Measurements from ENCODE around the gene ARRB1. TPM values are rescaled to one million over a fixed set of nuclear protein-coding genes. Genes with fewer than 3 reads are reported as not detected.
"Not testable (repeated sequence)": the region's sequence is repeated elsewhere in the genome, so short reads cannot be mapped to it uniquely, and the experiment has no call there.

Gene ARRB1
- total RNA-seq, 2 donors from 2014 or later, result 41.7 to 128 TPM

DNA sequence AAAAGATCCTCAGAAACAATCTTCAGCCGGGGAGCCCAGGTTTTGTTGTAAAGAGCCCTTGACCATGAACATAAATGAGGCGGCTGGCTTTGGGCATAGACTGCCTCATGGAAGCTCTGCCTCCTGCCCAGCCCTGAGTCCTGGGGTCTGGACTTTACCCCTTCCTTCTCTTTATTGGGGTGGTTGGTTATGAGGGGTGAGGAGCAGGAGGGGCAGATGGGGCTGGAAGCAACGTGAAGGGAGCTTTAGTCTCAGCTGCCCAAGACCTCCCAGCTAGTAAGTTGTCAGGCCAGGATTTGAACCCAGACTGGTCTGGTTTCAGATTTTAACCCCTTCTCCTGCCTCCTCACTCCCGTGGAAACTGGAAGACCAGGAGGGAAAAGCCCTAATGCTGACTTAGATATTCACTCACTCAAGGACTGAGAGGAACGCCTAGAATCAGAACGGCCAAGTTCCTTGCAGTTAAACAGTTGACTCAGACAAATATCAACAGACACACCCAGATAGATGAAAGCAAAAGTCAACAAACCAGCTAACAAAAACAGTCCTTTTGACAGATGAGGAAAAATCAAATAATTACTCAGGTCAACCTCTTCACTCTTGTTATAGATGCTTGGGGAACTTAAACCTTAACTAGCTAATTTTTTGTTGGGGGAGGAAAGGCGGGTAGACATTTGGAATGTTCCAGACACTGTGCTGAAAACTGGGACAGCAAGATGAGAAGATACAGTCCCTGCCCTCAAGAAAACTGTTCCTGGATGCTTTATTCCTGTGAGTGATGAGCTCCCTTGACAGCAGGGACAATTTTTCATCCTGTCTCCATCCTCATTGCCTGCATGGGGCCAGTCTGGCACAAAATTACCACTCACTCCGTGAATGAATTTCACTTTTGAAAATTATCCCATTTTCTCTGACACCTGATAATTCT lies 20.8 kb upstream of the ARRB1 start:
- no peak overlapping the region for H3K4me3 Mint-ChIP-seq
- Histone ChIP-seq H3K27ac (ENCODE audit: low read depth, low read length) (no peak overlapping the region), H3K4me1 (ENCODE audit: control insufficient read depth, insufficient read depth, low read length) (peaks cover 10% of the 10 kb centered on the region), H3K4me3 (ENCODE audit: low read length) (peak overlapping the region; percentile 26), H3K36me3 (ENCODE audit: control insufficient read depth, insufficient read depth, low read length) (no peaks in the 10 kb centered on the region), H3K27me3 (ENCODE audit: control insufficient read depth, insufficient read depth, low read length, poor library complexity, severe bottlenecking) (no peaks in the 10 kb centered on the region), H3K9me3 (ENCODE audit: control insufficient read depth, low read length) (peaks cover 10% of the 10 kb centered on the region), H3K9ac (ENCODE audit: extremely low read depth, low read length, poor library complexity, severe bottlenecking) (no peak overlapping the region)
- no peaks in the 10 kb centered on the region for H3K27me3 Mint-ChIP-seq (ENCODE audit: insufficient read depth)
- WGBS, 2 experiments (ENCODE audit: insufficient coverage in 1 of 2, insufficient read length in 1 of 2), result 72 to 85% methylated on average over 4 to 8 of the region's 8 CpGs
- TF ChIP-seq, protein P1, sequence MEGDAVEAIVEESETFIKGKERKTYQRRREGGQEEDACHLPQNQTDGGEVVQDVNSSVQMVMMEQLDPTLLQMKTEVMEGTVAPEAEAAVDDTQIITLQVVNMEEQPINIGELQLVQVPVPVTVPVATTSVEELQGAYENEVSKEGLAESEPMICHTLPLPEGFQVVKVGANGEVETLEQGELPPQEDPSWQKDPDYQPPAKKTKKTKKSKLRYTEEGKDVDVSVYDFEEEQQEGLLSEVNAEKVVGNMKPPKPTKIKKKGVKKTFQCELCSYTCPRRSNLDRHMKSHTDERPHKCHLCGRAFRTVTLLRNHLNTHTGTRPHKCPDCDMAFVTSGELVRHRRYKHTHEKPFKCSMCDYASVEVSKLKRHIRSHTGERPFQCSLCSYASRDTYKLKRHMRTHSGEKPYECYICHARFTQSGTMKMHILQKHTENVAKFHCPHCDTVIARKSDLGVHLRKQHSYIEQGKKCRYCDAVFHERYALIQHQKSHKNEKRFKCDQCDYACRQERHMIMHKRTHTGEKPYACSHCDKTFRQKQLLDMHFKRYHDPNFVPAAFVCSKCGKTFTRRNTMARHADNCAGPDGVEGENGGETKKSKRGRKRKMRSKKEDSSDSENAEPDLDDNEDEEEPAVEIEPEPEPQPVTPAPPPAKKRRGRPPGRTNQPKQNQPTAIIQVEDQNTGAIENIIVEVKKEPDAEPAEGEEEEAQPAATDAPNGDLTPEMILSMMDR (conservative IDR thresholded peaks at IDR 0.05), result no peak
- peaks cover 2% of the 10 kb centered on the region for H3K36me3 Mint-ChIP-seq (ENCODE audit: low read depth)
- H3K27ac Mint-ChIP-seq, result peak overlapping the region; percentile 76
- H3K4me1 Mint-ChIP-seq, result peaks cover 25% of the 10 kb centered on the region
- no peak for DNase-seq
- peaks cover 10% of the 10 kb centered on the region for H3K9me3 Mint-ChIP-seq

DNA sequence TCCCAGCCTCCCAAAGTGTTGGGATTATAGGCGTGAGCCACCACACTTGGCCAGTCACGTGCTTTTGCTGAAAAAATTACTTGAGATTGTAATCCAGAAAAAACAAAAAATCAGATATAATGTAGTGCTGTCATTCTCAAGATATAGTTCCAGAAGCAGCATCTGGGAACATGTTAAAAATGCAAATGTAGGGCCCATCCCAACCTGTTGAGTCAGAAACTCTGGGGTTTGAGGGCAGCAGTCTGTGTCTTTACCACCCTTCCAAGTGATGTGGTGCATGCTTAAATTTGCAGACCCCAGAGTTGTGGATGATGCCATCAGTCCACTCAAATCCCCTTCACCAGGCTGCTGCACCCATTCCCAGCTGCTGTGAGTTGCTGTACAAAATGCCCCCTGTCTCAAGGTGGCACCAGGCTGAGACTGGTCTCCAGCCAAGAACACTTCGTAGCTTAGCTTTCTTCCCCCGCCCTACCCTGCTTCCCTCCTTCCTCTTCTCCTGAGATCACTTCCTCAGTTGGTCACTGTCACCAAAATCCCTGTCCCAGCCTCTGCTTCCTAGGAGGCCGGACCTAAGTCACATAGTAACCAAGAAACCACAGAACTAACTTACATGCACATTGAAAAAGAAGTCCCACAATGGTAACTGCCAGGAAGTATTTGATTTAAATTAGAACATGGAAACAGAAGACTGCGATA lies 18.2 kb upstream of the ARRB1 start:
- H3K9me3 ChIP-seq (ENCODE audit: control insufficient read depth, low read length), result peaks cover 10% of the 10 kb centered on the region
- Mint-ChIP-seq H3K9me3 (peaks cover 10% of the 10 kb centered on the region), H3K27ac (no peak overlapping the region), H3K4me3 (no peak overlapping the region), H3K27me3 (ENCODE audit: insufficient read depth) (no peaks in the 10 kb centered on the region), H3K4me1 (peaks cover 16% of the 10 kb centered on the region), H3K36me3 (ENCODE audit: low read depth) (peaks cover 2% of the 10 kb centered on the region)
- TF ChIP-seq, protein P1 (conservative IDR thresholded peaks at IDR 0.05), result no peak
- H3K4me1 ChIP-seq (ENCODE audit: control insufficient read depth, insufficient read depth, low read length), result peaks cover 10% of the 10 kb centered on the region
- no peaks in the 10 kb centered on the region for H3K27me3 ChIP-seq (ENCODE audit: control insufficient read depth, insufficient read depth, low read length, poor library complexity, severe bottlenecking)
- no peak for DNase-seq
- no peak overlapping the region for H3K27ac ChIP-seq (ENCODE audit: low read depth, low read length)
- WGBS, 2 experiments (ENCODE audit: insufficient coverage in 1 of 2, insufficient read length in 1 of 2), result 94 to 95% methylated on average over 3 to 6 of the region's 6 CpGs
- no peak overlapping the region for H3K9ac ChIP-seq (ENCODE audit: extremely low read depth, low read length, poor library complexity, severe bottlenecking)
- no peak overlapping the region for H3K4me3 ChIP-seq (ENCODE audit: low read length)
- H3K36me3 ChIP-seq (ENCODE audit: control insufficient read depth, insufficient read depth, low read length), result no peaks in the 10 kb centered on the region

DNA sequence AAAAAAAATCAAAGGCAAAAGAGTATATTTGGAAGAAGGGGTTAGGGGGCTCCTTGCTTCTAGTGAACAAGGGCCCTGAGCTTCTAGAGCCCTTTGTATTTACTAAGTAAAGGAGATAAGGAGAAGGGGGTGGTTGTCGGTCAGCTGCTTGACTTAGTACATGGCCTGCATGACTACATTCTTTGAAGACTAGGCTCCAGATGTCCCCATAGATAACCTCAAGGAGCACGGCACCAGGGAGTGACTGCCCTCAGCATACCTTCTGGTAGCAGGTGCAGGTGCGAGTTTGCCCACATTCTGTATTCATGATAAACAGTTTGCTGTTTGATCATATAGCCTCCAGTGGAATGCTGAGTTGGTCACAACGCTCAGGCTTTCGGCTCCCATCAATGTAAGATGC lies 15.4 kb upstream of the ARRB1 start:
- H3K27me3 Mint-ChIP-seq (ENCODE audit: insufficient read depth); H3K4me3 Mint-ChIP-seq; H3K4me3 ChIP-seq (ENCODE audit: low read length); H3K27ac ChIP-seq (ENCODE audit: low read depth, low read length); H3K27me3 ChIP-seq (ENCODE audit: control insufficient read depth, insufficient read depth, low read length, poor library complexity, severe bottlenecking); H3K36me3 ChIP-seq (ENCODE audit: control insufficient read depth, insufficient read depth, low read length); H3K9ac ChIP-seq (ENCODE audit: extremely low read depth, low read length, poor library complexity, severe bottlenecking); H3K4me1 ChIP-seq (ENCODE audit: control insufficient read depth, insufficient read depth, low read length); H3K4me1 Mint-ChIP-seq; H3K36me3 Mint-ChIP-seq (ENCODE audit: low read depth); DNase-seq; H3K27ac Mint-ChIP-seq; H3K9me3 ChIP-seq (ENCODE audit: control insufficient read depth, low read length): not testable (repeated sequence)
- peaks cover 10% of the 10 kb centered on the region for H3K9me3 Mint-ChIP-seq
- WGBS, 2 experiments (ENCODE audit: insufficient coverage in 1 of 2, insufficient read length in 1 of 2), result 86 to 90% methylated on average over 5 of the region's 5 CpGs

Data from endodermal cell (in vitro differentiated cells).